AG04450 (cell line): ENCODE measurements around the gene BLVRB. TPM values are rescaled to one million over a fixed set of nuclear protein-coding genes. Genes with fewer than 3 reads are reported as not detected.

Experiments used
- CTCF ChIA-PET: fragments of 300-600, 350-600 bp; formaldehyde crosslinking; extraction: SDS; loops from one replicate; lab custom pipeline; 2022; ENCODE audit warnings: antibody characterized with exemption, inconsistent platforms; lab: Charles Lee
- POLR2A ChIA-PET: fragments of 350-600 bp; formaldehyde crosslinking; extraction: SDS; loops from one replicate; lab custom pipeline; 2021; ENCODE audit warnings: antibody characterized with exemption, inconsistent platforms; lab: Yijun Ruan, JAX
- DNase-seq: peaks from one replicate; pipeline ENCODE4 v3.0.0-alpha.2; 2011; ENCODE audit warnings: low read depth, low spot score
- H3K27ac ChIP-seq: one replicate; pipeline ENCODE4 v1.5.1; 2012; ENCODE audit warnings: low read depth, low read length, control low read depth
- H3K27me3 ChIP-seq: one replicate; pipeline ENCODE4 v1.6.0; 2012; ENCODE audit warnings: low read length; ENCODE audit not compliant: control insufficient read depth, insufficient read depth
- H3K4me3 ChIP-seq: 2 replicates; pipeline ENCODE4 v1.5.1; 2011; ENCODE audit warnings: mild to moderate bottlenecking, low read depth, low read length, control low read depth
- H3K9me3 ChIP-seq: 2 replicates; pipeline ENCODE4 v1.5.1; 2012; ENCODE audit warnings: low read length; ENCODE audit not compliant: control insufficient read depth, insufficient read depth
- polyA plus RNA-seq: library from polyadenylated mRNA; depleted of rRNA; stranded (reverse); fragments of >200 nt; gene quantifications from 2 replicates; pipeline ENCODE4 v1.2.3, GENCODE V29; 2011
- TF ChIP-seq, protein P1 (sequence below): IDR thresholded peaks from 2 replicates; pipeline ENCODE4 v1.5.1; 2011; ENCODE audit warnings: low read depth, low read length, control low read depth, inconsistent platforms

BLVRB gene
- polyA plus RNA-seq, 1 experiment: 40.4 TPM

GRCh38 chr19:40512110-40512472 is 46.5 kb upstream of the BLVRB start:
- no peak overlapping the region for H3K27ac ChIP-seq
- ChIA-PET POLR2A (no interaction called here), CTCF (no interaction called here)
- no peak for DNase-seq
- TF ChIP-seq, protein P1, sequence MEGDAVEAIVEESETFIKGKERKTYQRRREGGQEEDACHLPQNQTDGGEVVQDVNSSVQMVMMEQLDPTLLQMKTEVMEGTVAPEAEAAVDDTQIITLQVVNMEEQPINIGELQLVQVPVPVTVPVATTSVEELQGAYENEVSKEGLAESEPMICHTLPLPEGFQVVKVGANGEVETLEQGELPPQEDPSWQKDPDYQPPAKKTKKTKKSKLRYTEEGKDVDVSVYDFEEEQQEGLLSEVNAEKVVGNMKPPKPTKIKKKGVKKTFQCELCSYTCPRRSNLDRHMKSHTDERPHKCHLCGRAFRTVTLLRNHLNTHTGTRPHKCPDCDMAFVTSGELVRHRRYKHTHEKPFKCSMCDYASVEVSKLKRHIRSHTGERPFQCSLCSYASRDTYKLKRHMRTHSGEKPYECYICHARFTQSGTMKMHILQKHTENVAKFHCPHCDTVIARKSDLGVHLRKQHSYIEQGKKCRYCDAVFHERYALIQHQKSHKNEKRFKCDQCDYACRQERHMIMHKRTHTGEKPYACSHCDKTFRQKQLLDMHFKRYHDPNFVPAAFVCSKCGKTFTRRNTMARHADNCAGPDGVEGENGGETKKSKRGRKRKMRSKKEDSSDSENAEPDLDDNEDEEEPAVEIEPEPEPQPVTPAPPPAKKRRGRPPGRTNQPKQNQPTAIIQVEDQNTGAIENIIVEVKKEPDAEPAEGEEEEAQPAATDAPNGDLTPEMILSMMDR: no peak
- H3K4me3 ChIP-seq: no peak overlapping the region
- peaks cover 41% of the 10 kb centered on the region for H3K27me3 ChIP-seq
- H3K9me3 ChIP-seq: no peaks in the 10 kb centered on the region; the same call in 1 of the 2 replicates

DNA sequence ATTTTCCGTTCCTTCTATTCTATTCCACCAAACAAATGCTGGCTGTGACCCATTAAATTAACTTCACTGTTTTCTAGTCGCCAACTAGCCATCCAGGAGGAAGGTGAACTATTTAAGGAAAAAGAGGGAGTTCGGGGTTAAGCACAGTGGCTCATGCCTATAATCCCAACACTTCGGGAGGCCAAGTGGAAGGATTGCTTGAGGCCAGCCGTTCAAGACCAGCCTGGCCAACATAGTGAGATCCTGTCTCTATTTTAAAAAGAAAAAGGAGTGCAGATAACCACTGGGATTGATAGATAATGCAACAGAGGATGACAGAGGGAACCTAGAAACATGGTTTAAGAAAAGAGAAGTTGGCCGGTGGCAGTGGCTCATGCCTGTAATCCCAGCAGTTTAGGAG is 45.9 kb upstream of the BLVRB start:
- Histone ChIP-seq H3K27ac (no peak overlapping the region), H3K4me3 (no peak overlapping the region), H3K27me3 (peaks cover 40% of the 10 kb centered on the region), H3K9me3 (no peaks in the 10 kb centered on the region; the same call in 1 of the 2 replicates)
- TF ChIP-seq, protein P1: no peak
- ChIA-PET CTCF (no interaction called here), POLR2A (no interaction called here)
- no peak for DNase-seq

GRCh38 chr19:40510526-40511115 is 45.1 kb upstream of the BLVRB start:
- no peak for DNase-seq
- TF ChIP-seq, protein P1: no peak
- Histone ChIP-seq H3K9me3 (no peaks in the 10 kb centered on the region; the same call in 1 of the 2 replicates), H3K4me3 (no peak overlapping the region), H3K27me3 (peaks cover 48% of the 10 kb centered on the region), H3K27ac (no peak overlapping the region)
- ChIA-PET POLR2A (interaction anchor here (0.5 kb wide), 1 partner anchor 195 kb away, joined by 3 read pairs; no protein-coding TSS in a partner anchor), CTCF (interaction anchor here (0.6 to 1.5 kb wide), 3 partner anchors 11 to 59 kb away, joined by 3 to 4 read pairs (median 4); no protein-coding TSS in a partner anchor)

DNA sequence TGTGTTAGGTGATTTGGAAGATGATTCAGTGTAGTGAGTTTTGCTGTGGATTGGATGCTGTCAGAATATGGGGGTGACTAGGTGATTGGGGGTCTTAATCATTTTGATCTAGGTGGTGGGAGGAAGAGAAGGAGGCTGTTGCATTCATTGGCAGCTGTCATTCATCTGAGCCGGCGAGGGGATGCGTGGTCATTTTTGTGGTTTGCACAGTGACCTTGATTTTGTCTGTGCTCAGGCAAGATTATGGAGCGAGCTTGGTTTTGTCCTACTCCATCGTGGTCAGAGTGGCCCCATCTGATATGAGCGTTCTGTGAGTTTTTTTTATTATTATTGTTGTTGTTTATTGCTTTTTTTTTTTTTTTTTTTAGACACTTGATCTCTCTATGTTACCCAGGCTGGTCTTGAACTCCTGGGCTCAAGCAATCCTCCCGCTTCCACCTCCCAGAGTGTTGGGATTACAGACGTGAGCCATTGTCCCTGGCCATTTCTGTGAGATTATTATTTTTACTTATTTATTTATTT is 43.3 kb upstream of the BLVRB start:
- CTCF ChIA-PET: interaction anchor here (1.8 kb wide), 1 partner anchor 15 kb away, joined by 5 read pairs; no protein-coding TSS in a partner anchor
- DNase-seq: no peak
- TF ChIP-seq, protein P1: no peak
- Histone ChIP-seq H3K27ac (no peak overlapping the region), H3K4me3 (no peak overlapping the region), H3K27me3 (peaks cover 36% of the 10 kb centered on the region), H3K9me3 (no peaks in the 10 kb centered on the region; the same call in 1 of the 2 replicates)
- POLR2A ChIA-PET: no interaction called here

- H3K4me3 ChIP-seq: no peak overlapping the region
- ChIA-PET POLR2A (no interaction called here), CTCF (no interaction called here)
- H3K27me3 ChIP-seq: peaks cover 27% of the 10 kb centered on the region
- H3K9me3 ChIP-seq: no peaks in the 10 kb centered on the region; the same call in 1 of the 2 replicates
- no peak overlapping the region for H3K27ac ChIP-seq
- TF ChIP-seq, protein P1: no peak
- no peak for DNase-seq
Observed at GRCh38 chr19:40507892-40508291, 42.3 kb upstream of the BLVRB start.
